Erythroblast (primary cell): ENCODE measurements around the gene CTSA.

Source experiments
- GATA1 ChIP-seq: IDR thresholded peaks from 2 replicates; pipeline ENCODE4 v1.6.1; 2011; ENCODE audit warnings: low read depth, mild to moderate bottlenecking, control low read depth, low read length, moderate library complexity
- POLR2A ChIP-seq: IDR thresholded peaks from 2 replicates; pipeline ENCODE4 v1.6.1; 2011; ENCODE audit warnings: mild to moderate bottlenecking, low read length

DNA sequence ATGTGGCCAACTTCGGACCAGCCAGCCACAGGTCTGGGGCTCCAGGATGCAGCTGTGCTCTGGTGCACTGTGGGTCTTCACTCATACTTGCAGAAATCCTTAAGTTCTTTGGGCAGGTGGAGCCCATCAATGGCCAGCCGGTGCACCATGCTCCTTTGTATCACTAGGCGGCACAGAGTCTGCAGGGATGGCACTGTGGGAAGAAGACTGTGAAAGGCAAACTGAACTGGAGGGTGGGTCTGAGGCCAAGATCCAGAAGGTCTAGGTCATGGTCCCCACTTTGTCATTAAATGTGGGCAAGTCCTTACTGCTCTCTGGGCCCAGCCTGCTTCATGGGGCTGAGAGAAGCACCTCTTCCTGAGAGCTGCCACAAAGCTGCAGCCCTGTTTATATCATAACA is 2.5 kb upstream of the CTSA start:
- TF ChIP-seq POLR2A (no peak), GATA1 (no peak)
